GM12864 (cell line): ENCODE measurements around the gene C16orf74.

Experiments used
- DNase-seq: peaks from one replicate; pipeline ENCODE4 v3.0.0-alpha.2; 2011; ENCODE audit warnings: low read depth
- H3K4me3 ChIP-seq: 2 replicates; pipeline ENCODE4 v1.5.1; 2011; ENCODE audit warnings: mild to moderate bottlenecking, low read depth, low read length, control low read depth
- CTCF ChIP-seq: IDR thresholded peaks from 2 replicates; pipeline ENCODE4 v1.5.1; 2011; ENCODE audit warnings: low read depth, mild to moderate bottlenecking, moderate library complexity, low read length, control low read depth, inconsistent platforms; ENCODE audit errors: missing control alignments

The C16orf74 gene

GRCh38 chr16:85698459-85698891 is 52.4 kb downstream of the C16orf74 start:
- no peak for TF ChIP-seq CTCF
- H3K4me3 ChIP-seq, result no peak overlapping the region
- no peak for DNase-seq

- no peak for TF ChIP-seq CTCF
- H3K4me3 ChIP-seq, result no peak overlapping the region
- no peak for DNase-seq
Measured at GRCh38 chr16:85697431-85697830, 53.5 kb downstream of the C16orf74 start.

- DNase-seq, result no peak
- H3K4me3 ChIP-seq, result no peak overlapping the region
- TF ChIP-seq CTCF, result no peak
Measured at GRCh38 chr16:85696781-85697180, 54.1 kb downstream of the C16orf74 start.

GRCh38 chr16:85695196-85696128 is 55.4 kb downstream of the C16orf74 start:
- TF ChIP-seq CTCF, result no peak
- no peak overlapping the region for H3K4me3 ChIP-seq
- DNase-seq, result no peak

- no peak for TF ChIP-seq CTCF
- no peak for DNase-seq
Measured at GRCh38 chr16:85690469-85691064, 60.3 kb downstream of the C16orf74 start.

GRCh38 chr16:85689950-85690320 is 61.0 kb downstream of the C16orf74 start:
- DNase-seq, result no peak
- TF ChIP-seq CTCF, result no peak
- H3K4me3 ChIP-seq, result no peak overlapping the region

More at GRCh38 chr16:85690469-85691064, 60.3 kb downstream of the C16orf74 start:
- H3K4me3 ChIP-seq, result no peak overlapping the region
